GM21360 (cell line): ENCODE data around the gene LENG8.

Experiments used
- ATAC-seq: cut with Tn5 transposase; IDR thresholded peaks from one replicate; pipeline ENCODE4 v1.9.1; 2021; ENCODE audit warnings: mild to moderate bottlenecking, moderate library complexity; ENCODE audit not compliant: unreplicated experiment

LENG8 gene

DNA sequence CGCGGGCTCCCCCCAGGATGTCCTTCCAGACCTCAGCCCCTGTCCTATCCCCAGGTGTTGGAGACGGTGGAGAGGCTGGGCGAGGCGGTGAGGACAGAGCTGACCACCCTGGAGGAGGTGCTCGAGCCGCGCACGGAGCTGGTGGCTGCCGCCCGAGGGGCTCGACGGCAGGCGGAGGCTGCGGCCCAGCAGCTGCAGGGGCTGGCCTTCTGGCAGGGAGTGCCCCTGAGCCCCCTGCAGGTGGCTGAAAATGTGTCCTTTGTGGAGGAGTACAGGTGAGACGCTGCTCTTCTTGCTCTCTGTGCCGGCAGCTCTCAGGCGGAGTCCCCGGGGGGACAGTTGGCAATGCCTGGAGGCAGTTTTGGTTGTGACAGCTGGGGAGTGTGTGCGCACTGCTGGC, 26.9 kb upstream of the LENG8 start:
- ATAC-seq, result no peak

DNA sequence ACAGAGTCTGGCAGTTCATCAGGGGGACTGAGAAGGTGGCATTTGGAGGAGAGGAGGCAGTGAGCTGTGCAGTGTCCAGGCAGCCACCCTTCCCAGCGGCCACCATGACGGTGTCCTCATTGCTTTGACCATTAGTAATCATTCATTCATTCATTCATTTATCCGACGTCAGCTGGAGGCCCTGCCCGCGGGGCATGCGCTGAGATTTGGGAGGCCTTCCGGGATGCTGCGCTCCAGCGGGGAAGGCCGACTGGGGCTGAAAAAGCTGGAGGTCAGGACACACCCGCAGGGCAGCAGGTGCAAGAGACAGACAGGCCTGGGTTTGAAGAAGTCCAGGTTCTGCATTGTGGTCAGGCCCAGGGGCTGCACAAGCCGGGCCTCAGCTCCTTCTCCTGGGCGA, 24.8 kb upstream of the LENG8 start:
- ATAC-seq, result no peak

DNA sequence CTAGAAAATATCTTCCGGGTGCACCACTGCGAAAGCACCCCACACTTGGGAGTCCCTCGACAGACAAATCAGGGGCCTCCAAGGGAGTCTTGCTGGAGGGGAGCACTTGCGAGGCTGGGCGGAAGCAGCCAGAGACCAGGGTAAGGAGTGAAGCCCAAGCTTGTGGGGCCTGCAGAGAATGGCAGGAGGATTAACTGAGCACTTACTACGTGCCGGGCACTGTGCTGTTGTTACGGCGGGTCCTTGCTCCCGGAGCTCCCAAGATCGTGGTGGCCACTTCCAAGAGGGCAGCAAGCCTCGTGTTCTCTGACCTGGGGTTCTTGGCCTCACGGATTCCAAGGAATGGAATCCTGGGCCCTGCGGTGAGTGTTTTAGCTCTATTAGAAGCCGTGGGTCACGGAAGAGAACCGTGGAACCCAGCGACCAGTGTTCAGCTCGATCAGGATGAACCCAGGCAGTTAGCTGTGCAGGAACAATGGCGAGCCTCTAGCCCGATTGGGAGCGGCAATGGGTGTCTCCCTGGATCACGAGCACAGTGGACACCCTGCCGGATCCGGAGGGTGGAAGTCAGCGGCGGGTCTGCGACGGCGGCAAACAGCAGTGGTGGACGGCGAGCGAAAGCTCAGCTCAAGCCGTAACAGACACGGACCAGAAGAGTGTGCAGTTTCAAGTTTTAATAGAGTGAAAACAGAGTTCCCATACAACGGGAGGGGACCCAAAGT, 24.2 kb upstream of the LENG8 start:
- ATAC-seq, result no peak

DNA sequence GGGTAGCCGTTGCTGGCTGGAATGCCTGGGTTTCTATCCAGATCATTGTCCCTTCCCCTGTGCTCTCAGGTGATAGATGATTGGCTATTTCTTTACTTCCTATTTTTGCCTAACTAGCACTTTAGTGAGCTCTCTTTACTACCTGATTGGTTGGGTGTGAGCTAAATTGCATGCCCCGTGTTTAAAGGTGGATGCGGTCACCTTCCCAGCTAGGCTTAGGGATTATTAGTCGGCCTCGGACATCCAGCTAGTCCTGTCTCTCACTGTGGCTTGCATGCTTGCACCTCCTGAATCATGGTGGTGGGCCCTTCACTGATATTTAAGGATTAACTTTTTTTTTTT, 23.6 kb upstream of the LENG8 start:
- no peak for ATAC-seq

DNA sequence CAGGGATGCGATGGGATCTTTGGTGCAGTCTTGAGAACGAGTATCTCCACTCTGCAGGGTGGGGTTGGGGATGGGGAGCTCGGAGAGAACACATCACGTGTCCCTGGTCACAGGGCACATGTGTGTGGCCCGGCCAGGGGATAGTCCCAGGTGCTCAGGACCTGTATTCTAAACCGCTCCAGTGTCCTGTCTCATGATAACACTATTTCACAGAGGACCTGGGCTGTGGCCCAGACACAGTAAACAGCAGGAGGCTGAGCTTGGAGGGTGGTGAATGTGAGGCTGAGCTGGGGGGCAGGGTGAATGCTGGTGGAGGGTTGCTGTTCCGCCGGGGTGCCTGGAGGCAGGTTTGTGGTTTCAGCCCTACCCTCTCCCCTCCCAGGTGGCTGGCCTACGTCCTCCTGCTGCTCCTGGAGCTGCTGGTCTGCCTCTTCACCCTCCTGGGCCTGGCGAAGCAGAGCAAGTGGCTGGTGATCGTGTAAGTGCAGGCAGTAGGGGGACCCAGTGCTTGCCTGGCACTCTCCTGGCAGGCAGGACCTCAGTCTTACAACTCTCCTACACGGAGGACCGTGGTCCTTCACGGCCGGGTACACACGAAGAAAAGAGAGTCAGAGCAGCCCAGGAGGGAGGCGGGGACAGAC, 22.6 kb upstream of the LENG8 start:
- ATAC-seq, result no peak

DNA sequence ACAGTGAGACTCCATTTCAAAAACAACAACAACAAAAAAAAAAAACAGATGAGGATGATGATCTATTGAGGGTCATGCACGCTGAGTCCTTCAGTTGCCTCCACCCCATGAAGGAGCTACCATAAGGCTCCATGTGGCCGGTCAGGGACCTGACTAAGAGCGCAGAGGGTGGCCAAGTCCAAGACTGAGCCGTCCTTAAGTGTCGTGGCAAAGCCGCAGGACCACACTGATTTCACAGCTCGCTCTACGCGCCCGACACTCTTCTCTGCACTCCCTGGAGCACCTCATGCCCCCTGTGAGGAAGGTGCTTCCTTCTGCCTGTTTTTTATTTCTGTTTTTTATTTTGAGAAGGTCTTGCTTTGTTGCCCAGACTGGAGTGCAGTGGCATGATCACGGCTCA, 21.4 kb upstream of the LENG8 start:
- ATAC-seq, result no peak

DNA sequence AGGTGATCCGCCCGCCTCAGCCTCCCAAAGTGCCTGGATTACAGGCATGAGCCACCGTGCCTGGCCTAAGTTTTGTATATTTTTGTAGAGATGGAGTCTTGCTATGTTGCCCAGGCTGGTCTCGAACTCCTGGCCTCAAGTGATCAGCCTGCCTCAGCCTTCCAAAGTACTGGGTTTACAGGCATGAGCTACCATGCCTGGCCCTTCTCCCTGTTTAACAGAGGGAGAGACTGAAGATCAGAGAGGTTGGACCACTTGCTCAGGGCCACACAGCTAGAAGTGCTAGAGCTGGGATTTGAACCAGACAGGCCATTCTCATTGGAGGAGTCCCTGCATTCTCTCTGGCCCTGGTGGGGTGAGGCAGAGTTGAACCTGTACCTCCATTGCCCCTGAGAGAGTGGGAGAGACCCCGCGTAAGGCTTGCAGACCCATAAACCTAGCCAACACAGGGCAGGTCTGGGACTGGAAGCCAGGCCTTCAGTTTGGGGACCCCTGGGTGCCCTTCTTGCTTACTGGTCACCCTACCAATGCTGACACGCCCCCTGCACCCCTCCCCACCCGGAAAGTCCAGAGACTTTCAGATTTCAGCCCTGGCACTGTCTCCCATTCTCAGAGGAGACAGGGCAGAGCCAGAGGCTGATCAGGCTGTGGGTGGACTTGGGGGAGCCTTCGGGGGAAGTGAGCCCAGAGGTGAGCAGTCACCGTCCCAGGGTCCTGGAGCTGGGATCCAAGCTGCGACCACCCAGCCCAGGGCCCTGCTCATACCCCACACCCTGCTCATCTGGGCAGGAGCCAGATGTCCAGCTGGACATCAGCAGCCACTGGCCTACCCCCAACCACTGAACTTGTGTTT, 20.4 kb upstream of the LENG8 start:
- ATAC-seq, result no peak

DNA sequence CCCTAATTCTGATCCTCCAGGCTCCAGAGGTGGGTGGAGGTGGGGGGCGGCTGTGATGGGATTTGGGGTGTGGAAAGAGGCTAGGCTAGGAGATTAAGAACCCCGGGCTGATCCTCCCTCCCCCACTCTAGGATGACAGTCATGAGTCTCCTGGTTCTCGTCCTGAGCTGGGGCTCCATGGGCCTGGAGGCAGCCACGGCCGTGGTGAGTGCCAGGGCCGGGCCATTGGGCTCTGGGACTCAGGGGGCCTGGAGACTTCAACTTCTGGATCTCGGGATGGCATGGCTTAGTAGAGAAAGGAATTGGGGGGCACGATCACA, 19.9 kb upstream of the LENG8 start:
- ATAC-seq, result no peak

DNA sequence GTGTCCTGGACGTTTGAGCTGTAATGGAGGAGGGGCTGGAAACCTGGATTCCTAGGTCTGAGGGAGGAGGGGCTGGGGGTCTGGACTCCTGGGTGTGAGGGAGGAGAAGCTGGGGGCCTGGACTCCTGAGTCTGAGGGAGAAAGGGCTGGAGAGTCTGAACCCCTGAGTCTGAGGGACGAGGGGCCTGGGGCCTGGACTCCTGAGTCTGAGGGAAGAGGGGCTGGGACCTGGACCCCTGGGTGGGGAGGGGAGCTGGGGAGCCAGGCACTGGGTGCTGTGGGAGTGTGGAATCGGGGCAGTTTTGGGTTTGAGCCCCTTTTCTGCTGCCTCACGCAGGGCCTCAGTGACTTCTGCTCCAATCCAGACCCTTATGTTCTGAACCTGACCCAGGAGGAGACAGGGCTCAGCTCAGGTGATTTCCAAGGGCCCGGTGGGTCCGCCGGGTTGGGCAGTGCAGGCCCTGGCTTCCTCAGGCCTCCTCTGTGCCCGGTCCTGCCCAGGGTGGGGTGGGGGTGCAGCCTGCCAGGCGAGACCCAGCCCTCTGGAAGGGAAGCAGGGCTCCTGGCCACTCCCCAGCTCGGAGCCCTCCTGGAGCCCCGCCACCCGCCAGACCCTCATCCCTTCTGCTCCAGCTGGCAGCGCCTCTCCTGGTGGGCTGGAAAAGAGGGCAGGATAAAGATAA, 19.3 kb upstream of the LENG8 start:
- no peak for ATAC-seq

DNA sequence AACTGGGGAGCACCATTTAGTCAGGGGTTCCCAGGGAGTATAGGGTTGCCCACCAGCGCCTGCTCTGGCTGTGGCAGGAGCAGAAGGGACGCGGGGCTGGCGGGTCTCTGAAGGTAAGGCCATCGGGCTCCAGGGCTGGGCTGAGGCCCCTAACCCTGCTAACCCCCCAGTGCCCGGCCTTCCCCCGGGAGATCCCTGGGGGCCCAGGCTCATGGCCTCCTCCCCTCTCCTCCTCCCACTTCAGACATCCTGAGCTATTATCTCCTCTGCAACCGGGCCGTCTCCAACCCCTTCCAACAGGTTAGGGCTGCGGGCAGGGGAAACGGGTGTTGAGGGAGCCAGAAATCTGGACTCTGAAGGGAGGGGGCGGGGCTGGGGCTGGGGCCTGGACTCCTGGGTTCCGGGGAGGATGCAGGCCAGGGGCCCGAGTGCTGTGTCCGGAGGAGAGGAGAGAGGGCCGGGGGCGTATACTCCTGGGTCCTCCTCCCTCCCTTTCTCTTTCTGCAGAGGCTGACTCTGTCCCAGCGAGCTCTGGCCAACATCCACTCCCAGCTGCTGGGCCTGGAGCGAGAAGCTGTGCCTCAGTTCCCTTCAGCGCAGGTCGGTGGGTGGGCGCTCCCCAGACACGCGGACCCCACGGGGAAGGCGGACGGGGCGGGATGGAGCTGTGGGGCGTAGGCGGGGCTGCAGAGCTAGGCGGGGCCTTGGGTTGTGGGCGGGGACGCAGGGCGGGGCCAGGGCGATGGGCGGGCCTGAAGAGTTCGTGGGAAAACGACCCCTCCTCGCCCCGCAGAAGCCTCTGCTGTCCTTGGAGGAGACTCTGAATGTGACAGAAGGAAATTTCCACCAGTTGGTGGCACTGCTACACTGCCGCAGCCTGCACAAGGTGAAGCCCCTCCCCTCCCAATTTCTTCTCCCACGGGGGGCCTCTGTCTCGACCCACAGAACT, 18.4 kb upstream of the LENG8 start:
- ATAC-seq, result no peak

DNA sequence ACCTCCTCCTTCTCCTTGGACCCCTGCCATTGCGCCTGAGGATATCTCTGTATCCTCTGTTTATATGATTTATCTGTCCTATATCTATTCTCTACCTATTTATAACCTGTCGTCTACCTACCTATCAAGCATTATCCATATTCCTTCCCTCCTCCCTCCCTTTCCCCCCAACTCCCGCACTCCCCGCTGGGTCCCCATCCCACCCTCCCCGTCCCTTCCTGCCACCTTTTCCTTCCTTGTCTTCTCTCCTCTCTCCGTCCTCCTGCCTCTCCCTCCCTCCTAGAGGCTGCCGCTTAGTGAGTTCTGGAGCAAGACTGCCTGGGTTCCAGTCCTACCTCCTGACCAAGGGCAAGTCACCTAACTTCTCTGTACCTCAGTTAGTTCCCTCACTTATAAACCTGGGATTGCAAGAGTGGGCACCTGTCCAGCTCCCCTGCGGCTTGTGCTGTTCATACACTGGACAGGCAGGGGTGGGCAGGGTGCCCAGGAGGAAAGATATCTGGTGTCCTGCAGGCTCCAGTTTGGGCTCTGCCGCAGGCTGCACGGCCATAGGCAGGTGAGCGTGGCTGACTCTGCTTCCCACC, 17.7 kb upstream of the LENG8 start:
- ATAC-seq, result no peak

DNA sequence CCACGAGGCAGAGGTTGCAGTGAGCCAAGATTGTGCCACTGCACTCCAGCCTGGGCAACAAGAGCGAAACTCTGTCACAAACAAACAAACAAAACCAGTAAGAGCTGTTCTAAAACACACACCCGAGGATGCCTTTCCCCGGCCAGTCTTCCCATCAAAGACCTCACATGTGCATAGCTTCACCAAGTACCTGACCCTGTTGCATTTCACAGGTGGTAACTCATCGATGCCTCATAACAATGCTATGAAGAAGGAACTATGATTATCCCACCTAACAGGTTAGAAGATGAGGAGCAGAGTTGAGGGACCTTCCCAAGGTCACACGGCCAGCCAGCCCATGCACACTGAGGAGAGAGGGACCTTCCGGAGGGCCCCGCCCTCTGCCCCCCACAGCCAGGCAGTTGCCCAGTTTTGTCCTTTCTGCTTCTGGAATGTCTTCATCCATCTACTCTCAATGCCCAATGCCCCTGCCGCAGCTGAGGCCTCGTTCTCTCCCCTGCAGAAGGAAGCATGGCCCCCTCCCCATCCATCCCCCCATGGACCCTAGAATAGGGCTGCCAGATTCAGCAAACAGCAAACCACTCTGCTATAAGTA, 16.8 kb upstream of the LENG8 start:
- ATAC-seq, result no peak

DNA sequence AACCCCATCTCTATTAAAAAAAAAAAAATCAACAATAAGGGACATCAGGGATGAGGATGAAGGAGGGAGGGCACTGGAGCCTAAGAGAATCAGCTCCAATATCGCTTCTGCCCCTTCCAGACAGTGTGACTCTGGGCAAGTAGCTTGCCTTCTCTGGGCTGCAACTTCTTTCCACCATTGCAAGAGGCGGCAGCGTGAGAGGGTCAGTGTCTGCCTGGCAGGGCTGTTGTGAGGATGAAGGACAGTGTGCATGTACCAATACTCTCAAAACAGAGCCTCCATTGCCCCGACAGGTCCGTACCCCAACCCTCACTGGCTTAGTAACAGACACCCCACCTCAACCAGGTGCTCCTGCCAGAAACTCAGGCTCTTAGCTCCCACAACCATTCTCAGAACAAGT, 15.3 kb upstream of the LENG8 start:
- no peak for ATAC-seq

DNA sequence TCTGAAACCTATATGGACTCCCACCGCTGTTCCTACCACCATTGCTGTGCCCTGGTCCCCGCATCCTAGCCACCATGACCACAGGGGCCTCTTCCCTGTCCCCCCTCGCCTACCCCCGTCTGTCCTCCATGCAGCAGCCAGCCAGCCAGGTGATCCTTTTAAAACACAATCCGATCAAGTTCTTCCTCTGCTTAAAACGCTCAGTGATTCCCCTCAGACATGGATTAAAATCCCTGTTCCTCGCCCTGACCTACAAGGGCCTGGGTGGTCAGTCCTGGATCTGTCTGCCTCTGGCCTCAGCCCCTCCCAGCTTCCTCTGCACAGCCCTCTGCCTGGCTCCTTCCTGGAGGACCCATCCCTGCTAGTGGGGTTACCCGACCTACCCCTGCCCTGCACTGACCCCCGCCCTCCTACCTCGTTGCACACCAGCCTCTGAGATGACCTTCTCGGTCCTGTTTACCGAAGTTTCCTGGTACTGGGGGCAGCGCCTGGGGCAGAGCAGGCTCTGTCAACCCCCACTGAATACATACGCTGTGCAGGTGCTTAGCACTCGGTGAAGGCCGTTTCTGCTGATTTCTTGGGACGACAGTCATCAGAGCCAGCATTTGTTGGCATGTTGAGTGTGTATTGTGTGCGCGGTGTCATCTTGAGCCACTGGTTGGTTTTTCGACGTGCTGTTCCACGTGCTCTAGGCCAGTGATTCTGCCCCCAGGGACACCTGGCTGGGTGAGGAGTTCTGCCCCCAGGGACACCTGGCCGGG, 14.7 kb upstream of the LENG8 start:
- no peak for ATAC-seq

DNA sequence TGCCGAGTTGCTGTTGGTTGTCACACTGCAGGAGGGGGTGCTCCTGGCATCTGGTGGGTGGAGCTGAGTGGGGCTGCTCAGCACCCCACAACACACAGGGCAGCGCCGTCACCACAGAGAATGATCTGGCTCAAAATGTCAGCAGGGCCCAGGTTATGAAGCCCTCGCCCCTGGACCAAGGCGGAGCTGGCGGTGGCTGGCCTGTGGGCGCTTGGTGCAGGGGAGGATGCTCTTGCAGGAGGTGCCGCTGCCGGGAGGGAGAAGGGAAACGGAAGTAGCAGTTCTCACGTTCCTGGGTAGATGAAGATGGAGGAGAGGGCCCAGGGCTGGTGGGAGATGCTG, 14.2 kb upstream of the LENG8 start:
- ATAC-seq, result no peak

DNA sequence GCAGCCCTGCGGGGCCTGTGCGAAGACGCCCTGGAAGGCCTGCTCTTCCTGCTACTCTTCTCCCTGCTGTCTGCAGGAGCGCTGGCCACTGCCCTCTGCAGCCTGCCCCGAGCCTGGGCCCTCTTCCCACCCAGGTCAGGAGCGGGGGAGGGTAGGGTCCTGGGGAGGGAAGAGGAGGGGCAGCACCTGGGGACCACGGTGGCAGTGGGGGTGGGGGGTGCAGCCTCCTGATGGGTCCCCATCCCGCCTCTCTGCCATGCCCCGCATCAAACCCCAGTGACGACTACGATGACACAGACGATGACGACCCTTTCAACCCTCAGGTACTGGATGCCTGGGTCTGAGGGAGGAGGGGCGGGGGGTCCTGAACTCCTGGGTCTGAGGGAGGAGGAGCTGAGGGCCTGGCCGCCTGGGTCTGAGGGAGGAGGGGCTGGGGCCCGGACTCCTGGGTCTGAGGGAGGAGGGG, 13.4 kb upstream of the LENG8 start:
- no peak for ATAC-seq

DNA sequence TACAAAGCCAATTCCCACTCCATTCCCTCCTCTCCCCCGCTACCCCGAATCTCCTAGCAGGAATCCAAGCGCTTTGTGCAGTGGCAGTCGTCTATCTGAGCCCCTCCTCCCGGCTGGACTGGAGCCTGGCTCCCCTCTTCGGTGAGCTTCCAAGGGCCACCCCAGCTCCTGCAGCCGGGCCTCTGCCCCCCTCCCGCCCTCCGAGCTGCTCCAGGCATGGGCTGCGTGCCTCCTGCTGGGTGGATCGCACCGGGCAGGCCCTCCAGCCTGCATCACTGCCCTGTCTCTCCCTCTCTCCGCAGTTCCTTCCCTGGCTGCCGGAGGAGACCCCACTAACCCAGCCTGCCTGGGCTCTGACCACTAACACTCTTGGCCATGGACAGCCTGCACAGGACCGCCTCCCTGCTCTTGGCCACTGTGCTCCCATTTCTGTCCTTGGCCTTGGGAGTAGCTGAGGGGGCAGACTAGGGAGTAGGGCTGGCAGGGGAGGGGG, 12.9 kb upstream of the LENG8 start:
- ATAC-seq, result no peak

DNA sequence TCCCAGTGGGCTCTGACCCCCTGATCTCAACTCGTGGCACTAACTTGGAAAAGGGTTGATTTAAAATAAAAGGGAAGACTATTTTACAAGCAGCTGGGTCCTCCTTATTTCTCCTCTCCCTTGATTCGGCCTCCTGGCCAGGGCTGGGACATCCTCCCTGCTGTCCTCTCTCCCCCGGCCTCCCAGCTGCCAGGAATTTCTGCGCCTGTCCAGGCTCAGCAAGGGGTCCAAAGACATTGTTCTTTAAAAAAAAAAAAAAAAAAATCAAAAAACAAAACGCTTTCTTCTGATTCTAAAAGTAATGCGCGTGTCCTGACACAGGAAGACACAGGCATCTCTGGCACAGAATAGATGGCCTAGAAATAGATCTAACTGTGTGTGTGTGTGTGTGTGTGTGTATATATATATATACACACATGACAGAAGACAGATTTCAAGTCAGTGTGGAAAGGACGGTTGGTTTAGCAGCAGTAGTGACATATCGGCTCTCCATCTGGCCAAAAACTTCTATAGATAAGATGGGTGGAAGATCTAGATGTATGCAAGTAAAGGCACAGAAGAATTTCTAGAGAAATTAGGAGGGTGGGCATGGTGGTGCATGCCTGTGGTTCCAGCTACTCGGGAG, 12.3 kb upstream of the LENG8 start:
- no peak for ATAC-seq
